DLD1 (cell line): Measurements from ENCODE around the gene LHX1.

Source experiments
- in situ Hi-C: cut with HindIII; loops from 2 replicates; pipeline ENCODE4 v1.10.0; 2017; ENCODE audit warnings: low sequenced_read_pairs

Gene LHX1

DNA sequence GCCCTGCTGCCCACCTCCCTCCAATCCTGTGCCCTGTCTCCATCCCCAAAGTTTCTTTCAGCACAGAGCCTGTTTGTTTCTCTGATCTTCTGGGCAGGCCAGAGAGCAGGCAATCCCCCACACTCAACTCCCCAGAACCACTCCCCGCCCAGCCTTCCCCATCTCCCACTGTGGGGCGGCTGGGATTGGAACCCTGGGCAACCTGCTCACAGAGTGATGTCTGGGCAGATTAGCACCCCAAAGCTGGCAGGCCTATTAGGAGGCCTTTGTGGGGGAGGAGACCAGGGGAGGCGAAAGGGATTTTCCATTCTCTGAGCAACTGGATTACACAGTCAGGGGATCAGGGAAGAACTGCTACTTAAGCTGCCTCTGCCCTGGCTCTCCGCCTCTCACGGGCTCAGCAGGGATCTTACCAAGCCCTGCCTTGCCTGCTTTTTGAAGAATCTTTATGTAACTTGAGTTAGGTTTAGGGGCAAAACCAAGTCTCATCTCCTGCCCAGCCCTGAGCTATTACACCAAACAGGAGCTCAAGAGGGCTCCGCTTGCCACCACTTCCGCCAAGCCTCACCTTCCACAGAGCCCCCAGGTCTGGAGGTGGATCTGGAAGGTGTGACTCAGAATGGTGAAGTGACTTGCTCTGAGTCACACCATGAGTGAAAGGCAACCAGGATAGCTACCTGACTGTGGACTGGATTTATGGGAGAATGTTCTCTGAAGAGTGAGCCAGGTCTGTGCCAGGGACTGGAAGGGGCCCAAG is 16.0 kb upstream of the LHX1 start:
- in situ Hi-C loops: no loop called here

DNA sequence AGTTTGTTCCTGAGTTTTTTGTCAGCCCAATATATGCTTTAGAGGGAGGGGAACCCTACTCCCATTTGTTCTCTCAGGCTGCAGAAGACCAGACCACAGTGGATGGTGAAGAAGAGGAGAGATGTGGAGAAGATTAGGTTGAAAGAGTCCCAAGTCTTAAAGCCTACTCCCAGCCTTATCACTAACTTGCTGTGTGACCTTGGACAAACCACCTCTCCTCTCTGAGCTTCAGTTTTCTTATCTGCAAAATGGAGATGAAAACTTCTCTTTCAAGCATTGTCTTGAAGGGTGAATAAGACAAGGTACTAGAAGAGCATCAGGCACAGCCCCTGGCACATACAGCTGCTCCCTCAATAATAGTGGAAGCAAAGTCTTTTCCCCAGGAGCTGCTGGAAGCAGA is 15.1 kb upstream of the LHX1 start:
- in situ Hi-C loops: no loop called here

DNA sequence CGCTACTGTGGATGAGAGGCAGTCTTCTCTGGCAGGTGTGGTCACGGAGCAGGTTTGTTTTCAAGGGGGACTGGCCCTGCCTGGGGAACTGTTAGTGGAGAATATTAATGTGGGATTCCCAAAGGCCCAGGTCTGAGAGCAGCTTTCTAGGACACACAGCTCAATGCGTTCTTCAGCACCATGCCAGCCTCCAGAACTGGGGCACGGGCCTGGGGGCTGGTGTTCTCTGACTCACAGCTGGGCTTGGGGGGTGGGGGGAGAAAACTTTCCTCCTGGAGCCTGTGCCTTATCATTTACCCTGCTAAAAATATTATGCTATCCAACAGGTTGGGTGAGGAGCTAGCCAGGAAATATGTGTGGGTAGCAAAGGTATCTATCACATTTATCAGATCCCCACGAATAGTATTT is 13.5 kb upstream of the LHX1 start:
- in situ Hi-C loops: no loop called here

DNA sequence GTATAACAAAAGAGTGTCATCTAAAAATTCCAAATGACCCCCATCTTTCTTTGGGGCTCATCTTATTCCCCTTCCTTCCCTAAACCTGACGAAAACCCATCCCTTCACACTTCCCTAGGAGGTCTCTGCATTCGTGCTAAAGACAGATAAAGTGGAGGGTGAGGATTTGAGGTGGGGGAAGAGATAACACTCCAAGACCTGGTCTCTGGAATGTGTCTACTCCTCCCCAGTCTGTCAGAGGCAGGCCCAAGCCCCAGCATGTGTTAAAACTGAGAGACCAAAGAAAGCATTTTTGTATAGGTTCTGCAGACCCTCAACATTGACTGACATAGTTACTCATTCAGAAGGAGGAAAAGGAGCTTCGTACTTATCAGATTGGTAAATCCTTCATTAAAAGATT is 11.0 kb upstream of the LHX1 start:
- in situ Hi-C loops: no loop called here

DNA sequence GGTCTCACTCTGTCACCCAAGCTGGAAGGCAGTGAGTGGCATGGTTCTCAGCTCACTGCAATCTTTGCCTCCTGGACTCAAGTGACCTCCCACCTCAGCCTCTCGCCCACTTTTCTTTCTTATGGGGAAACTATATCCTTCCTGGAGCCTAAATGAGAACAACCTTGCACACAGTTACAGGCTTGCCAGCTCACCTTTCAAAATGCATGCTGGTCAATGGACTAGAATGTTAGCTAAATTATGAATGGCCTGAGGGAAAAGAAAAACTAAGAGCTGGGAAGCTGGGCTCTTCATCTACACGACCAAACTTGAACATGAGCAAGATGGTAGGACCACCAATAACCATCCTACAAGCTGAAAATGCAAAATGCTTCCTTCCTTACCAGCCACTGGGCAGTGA is 10.6 kb upstream of the LHX1 start:
- in situ Hi-C loops: no loop called here

DNA sequence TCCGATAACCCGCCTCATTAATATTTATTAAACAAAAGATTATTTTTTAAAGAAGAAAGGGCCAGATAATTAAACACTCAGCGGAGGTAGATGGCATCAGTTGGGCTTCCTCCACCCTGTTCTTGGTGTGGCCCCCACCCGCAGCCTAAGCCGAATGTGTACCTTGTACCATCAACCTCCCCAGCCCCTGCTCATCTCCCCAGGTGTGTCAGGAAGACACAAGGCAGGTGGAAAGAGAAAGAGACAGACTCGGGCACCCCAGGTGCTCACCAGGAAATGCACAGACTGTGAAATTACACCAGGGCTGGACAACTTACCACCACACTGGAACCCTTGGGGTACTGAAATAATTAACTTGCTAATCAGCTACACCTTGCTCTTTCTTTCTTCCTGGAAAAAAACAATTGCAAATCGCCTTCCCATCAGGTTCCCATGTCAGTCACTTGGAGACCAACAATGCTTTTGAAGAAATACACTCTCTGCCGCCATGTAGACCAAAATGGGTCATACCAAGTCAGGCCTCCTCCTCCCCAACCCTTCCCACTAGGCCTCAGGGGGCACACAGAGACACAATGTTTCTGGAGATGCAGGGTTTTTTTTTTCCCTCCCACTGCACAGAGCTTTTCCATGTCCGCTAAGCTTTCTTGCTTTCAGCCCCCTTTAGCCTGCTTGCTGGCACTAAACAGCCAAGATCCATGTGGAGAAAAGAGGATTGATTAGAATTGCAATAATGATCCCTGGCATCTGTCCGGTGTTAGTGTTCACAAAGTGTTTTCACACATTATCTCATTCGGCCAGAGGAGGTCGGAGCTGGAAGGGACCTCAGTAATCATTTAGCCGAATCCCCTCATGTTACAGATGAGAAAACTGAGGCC is 8.6 kb upstream of the LHX1 start:
- in situ Hi-C loops: no loop called here

DNA sequence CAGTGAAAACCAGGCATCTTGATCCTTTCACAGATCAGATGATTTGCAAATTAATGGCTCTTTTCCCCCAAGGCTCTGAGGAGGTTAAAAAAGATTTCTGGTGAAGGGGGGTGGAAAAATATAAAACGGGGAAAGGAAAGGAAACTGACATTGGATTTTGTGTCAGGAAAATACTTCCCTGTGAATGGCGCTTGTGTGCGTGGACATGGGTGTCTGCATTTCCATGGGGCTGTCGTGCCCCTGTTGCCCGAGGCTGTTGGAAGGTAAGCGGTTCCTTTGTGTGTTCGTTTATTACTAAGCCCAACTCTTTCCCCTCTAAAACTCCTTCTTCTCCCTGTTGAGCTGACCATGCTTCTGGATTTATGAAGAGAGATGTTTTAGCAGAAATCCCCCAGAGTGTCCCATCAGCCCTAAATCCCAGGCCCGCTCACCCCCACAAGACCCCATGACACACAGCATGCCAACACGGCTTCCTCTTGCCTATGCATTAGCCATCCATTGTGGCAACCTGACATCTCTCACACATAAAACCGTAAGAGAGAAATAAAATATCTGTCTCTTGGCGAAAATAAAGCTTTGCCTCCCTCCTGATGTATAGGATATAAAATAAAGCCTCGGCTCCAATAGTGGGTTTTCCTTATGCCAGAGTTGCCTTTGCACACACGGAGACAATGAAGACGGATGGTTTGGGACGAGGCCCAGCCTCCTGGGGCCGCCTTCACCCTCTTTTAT is 7.3 kb upstream of the LHX1 start:
- in situ Hi-C loops: loop anchor here (10.0 kb wide), 1 partner anchor 85 kb away; no protein-coding TSS in a partner anchor

DNA sequence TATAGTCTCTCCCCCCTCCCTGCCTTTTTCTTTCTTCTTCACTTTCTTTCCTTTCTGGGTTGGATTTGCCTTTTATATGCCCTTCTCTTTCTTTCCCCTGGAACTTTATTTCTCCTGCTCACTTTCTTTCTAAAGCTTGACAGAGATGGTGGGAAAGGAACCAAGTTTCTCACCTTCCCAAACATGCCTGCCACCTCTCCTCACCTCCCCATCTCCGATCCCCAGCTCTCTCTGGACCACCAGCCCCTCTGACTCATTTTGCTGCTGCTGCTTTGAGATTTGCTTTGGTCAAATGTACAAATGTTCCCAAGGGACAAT is 6.7 kb upstream of the LHX1 start:
- in situ Hi-C loops: loop anchor here (10.0 kb wide), 1 partner anchor 86 kb away; no protein-coding TSS in a partner anchor

DNA sequence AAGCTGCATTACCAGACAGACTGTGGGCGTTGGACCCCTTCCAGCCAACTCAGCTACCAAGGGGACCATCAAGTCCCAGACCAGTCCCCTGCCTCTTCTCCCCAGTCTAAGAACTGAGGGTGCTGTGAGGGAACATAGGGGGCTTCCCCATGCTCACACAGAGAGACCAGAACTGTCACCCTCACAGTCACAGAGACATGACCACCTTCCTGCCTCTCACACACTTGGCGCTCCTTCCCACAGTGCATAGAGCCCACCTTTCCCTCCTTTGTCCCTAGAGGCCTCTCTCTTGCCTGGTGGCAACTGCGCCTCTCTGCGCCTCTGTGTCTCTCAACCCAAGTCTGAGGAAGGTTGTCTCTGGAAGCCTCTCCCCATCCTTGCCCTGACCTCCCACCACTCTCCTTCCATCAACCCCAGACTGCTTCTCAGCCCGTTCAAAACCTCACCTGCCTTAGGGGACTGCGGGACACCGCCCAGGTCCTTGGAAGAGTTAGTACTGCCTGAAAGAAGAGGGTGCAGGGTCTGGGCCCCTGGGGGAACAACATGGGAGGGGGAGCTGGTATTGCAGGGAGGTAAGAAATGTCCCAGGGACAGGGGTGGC is 6.1 kb upstream of the LHX1 start:
- in situ Hi-C loops: loop anchor here (10.0 kb wide), 1 partner anchor 86 kb away; no protein-coding TSS in a partner anchor

DNA sequence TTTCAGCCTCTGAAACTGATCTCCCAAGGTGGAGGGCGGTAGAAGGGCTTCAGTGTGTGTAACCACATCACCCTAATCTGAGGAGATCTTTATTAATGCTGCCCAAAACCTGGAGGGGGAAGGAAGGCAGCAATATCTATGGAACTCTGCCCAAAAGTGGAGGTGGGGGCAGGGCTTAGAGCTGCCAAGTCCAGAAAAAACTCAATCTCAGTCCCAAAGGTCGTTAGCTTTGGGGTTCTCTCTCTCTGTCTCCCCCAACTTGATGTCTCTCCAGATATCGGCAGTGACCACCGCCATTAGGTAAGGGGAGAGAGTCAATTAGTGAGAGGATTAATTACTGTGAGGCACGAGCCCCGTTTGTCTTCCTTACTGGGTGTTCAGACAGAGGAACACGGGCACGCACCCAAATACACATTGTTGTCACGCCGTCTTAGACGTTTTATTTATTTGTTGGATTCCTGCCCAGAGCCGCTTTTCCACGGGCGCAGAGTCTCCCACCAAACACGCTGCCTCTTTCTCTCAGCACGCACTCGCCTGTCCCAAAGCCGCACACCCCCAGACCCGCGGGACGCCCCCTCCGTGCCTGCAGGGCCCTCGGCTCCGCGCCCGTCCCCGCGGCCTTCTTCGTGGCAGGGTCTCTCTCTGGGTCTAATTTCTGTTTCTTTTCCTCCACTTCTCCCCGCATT is 5.4 kb upstream of the LHX1 start:
- in situ Hi-C loops: loop anchor here (10.0 kb wide), 1 partner anchor 87 kb away; no protein-coding TSS in a partner anchor

DNA sequence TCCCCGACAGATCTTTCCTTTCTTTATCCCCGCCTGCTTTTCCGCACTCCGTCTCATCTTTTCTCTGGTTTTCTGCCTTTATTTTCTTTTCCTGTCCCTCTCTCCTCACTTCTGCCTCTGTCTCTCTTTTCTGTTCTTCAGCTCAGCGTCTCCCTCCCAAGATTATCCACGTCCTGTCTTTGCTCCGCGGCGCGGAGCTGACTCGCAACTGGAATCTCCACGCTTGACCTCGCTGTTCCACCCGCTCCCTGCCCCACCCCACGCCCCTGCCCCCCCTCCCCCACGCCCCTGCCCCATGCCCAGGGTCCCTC is 4.9 kb upstream of the LHX1 start:
- in situ Hi-C loops: loop anchor here (10.0 kb wide), 1 partner anchor 88 kb away; no protein-coding TSS in a partner anchor

DNA sequence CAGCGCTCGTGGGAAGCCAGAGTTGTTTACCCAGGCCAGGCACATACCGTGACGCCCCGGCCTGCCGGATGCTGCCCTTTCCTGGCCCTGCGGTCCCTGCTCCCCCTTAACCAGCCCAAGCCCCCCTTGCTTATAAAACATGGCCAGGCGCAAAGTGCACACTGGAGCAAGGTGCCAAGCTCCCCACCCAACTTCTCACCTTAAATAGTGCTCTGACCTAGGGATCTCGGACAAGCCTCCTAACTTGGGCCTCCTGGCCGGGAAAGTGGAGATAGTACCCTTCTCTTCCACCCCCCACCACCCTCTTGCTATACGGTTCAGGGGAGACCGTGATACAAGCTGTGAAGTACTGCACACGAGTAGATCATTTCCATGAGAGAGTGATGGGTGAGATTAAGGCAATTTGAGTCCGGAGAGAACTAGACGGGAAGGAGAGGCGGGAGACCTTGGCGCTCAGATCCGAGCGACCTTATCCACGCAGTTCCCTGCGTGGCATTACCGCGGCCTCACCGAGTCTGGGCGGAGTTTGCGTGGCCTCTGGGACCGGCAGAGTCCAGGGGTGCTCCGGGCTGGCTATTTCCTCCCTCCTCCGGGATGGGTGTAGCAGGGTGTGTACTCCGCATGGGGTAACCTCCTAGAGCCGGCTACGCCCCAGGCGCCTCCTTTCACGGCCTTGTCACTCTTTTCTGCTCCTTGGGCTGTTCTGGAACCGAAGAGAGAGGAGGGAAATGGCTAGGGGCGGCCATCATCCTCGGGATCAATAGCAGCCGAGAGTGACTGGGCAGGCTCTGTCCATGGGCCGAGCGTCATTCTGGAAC is 4.4 kb upstream of the LHX1 start:
- in situ Hi-C loops: loop anchor here (10.0 kb wide), 1 partner anchor 88 kb away; no protein-coding TSS in a partner anchor

DNA sequence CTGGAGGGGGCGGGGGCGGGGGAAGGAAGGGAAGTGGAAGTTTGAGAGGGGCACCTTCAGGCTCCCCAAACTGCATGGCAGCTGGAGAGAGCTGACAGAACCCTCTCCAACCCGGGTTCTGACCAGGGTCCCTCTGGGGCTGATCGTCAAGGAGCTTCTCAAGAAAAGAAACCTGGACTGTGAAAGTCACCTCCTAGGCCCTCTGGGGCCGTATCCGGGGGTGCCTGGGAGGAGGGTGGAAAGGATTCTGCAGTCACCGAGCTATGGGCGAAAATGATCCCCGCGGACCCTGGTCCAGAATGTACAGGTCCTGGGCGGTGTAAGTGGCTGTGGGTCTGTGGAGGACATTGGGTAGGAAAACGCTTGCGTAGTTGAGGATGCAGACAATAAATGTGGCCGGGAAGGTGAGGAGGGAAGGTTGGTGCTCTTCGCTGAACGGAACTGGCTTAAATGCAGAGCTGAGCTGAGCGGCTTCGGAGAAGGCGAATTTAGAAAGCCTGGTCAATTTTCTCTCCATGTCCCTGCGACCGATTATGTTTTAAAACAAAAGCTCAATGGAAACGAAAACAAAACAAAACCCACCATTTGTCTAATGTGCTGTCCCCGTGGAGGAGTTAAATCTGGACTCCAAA is 3.6 kb upstream of the LHX1 start:
- in situ Hi-C loops: loop anchor here (10.0 kb wide), 1 partner anchor 89 kb away; no protein-coding TSS in a partner anchor

DNA sequence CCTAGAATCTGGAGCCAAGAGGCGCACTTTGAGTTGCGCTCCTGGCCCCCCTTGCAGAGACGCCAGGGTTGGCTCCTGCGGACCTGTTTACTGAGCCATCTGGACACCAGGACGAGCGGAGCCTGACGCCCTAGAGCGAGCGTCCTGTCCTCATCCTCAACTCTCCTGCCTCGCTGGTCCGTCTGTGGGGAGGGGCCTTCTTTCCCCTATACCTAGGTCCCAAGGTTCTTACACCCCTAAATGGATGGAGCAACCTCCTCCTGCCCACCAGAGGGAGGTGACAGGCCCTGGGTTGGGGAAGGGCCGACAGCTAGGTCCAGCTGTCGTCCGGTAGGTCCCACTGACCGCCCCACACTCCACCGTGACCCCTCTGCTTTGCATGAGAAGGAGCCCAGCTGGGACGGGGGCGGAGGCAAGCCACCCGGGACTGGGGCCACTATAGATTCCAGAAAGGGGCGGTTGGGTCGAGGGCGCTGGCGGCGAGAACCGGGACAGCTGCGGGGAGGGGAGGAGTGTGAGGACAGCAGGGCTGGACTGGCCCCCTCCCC is 3.1 kb upstream of the LHX1 start:
- in situ Hi-C loops: loop anchor here (10.0 kb wide), 1 partner anchor 89 kb away; no protein-coding TSS in a partner anchor

DNA sequence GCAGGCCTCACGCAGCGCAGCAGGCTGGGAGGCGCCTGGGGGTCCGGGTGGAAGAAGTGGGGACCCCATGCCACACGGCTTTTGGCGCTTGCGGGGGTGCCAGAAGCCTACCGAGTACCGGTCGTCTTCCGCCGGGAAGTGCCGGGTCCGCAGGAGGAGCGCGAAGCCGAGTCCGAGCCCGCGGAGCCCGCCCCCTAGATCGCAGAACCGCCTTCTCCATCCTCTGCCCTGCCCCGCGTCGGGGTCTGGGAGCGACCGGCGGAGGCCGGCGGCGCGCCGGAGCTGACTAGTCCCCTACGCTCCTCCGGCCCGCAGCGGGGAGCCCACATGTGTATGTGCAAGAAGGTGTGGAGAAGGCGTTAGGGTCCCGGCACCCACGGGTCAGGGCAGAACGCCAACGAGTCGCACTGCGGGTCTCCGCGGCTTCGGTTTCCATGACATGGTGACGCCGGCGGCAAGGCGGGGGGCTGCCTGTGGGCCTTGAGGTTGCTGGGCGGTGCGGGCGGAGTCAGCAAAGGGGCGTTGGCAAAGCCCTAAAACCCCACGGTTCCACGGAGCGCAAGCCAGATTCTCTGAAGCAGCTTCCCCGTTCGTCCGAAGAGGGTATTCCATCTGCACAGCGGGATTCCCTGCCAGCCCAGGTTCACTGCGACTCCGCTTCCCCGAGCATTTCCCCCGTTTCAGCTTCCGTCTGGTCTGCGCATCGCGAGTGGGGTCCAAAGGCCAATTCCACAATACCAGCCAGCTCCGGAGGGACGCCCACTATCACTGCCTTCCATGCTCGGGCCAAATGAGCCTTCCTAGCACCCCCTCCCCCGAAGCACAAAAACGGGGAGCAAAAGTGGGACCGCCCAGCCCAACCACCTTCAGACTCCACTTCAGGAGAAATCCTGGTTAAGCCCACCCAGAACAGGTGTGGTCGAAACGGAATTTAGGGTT is 2.3 kb upstream of the LHX1 start:
- in situ Hi-C loops: loop anchor here (10.0 kb wide), 1 partner anchor 90 kb away; no protein-coding TSS in a partner anchor

DNA sequence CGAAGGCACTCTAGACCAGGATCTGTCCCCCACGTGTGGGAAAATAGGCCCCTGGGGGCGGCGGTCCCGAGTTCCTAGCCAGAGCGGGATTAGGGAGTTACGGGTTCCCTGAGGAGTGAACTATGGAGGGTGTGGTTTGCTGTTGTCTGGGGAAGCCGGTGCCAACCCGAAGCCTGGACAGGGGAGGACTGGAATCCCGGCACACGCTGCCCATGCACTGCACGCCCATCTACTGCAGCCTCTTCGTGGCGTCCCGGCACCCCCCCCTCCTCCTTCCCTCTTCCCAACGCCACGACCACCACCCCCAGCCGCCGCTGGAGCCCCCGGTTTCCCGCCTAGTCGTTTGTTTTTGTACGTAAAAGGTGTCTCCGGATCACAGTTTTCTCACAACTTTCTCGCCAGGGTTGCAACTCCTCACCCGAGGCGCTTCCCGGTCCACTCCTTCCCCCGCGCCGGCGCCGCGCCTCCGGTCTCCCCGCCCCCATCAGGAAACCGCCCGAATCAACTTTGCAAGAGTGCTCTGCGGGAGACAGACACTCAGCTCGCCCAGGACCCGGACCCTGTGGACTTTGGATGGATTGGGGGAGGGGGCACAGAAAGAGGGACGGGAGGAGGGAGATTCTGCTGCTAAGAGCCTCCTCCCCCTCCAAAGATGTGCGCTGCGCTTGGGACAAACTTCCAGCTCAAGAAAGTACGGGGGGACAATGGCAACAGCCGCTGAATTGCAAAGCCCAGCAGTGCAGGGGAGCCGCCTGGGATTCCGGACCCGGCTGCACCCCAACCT is 1.4 kb upstream of the LHX1 start:
- in situ Hi-C loops: loop anchor here (10.0 kb wide), 1 partner anchor 91 kb away; no protein-coding TSS in a partner anchor
